DOHH2 (cell line): ENCODE results near the gene DPEP3.

Experiments used
- EZH2phosphoT487 ChIP-seq: fragments of 200-600 bp; sonication (generic); IDR thresholded peaks from 2 replicates; pipeline ENCODE4 v1.6.1; 2017; ENCODE audit warnings: borderline replicate concordance, mild to moderate bottlenecking, antibody characterized with exemption, low read length, moderate library complexity, mixed read lengths
- TF ChIP-seq, protein P1 (sequence below): fragments of 200-600 bp; sonication (generic); IDR thresholded peaks from one replicate; pipeline ENCODE4 v1.5.1; 2014; ENCODE audit warnings: antibody characterized with exemption, mild to moderate bottlenecking, low read depth, low read length; ENCODE audit not compliant: poor library complexity, severe bottlenecking

DNA sequence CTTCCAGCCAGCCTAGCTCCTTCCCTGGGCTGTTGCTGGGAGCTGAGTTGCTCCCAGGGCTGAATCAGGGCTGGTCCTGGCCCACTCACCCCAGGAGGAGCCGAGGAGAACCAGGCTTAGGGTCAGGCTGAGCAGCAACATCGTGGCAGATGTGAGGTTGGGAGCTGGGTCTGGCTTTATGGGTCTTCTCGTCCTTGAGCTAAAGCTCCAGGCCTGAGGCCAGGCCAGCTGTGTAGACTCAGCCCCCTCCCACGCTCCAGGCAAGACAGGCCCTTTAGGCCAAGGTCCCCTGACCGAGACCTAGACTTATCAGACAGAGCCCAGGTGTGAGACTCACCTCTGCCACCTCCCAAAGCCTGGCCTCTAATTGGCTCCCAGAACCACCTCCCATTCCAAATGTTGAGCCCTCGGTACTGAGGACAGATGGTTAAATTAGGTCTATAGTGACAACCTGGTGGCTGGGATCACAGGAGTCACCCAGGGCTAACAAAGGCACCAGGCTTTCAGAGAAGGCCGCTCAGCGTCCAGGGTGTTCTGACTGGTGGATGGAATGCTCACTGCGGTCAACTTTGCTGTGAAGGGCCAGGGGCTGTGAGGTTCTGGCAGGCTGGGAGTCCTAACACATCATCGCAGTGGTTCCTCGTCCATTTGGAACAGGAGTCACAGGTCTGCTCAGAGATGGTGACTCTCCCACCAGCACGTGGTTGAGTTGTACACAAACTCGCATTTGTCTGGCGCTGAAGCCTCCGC lies 48.4 kb downstream of the DPEP3 start, which contains the start of gene CTRL:
- TF ChIP-seq EZH2phosphoT487 = no peak
- TF ChIP-seq, protein P1, sequence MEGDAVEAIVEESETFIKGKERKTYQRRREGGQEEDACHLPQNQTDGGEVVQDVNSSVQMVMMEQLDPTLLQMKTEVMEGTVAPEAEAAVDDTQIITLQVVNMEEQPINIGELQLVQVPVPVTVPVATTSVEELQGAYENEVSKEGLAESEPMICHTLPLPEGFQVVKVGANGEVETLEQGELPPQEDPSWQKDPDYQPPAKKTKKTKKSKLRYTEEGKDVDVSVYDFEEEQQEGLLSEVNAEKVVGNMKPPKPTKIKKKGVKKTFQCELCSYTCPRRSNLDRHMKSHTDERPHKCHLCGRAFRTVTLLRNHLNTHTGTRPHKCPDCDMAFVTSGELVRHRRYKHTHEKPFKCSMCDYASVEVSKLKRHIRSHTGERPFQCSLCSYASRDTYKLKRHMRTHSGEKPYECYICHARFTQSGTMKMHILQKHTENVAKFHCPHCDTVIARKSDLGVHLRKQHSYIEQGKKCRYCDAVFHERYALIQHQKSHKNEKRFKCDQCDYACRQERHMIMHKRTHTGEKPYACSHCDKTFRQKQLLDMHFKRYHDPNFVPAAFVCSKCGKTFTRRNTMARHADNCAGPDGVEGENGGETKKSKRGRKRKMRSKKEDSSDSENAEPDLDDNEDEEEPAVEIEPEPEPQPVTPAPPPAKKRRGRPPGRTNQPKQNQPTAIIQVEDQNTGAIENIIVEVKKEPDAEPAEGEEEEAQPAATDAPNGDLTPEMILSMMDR = no peak
